SIG-M5 treated with dmso at 0.1 percent for 504 hours (cell line): ENCODE results near the gene NTM.

Experiments
- DNase-seq: peaks from one replicate; lab custom pipeline; 2025; ENCODE audit not compliant: unreplicated experiment; lab: John Stamatoyannopoulos, UW

The NTM gene

DNA sequence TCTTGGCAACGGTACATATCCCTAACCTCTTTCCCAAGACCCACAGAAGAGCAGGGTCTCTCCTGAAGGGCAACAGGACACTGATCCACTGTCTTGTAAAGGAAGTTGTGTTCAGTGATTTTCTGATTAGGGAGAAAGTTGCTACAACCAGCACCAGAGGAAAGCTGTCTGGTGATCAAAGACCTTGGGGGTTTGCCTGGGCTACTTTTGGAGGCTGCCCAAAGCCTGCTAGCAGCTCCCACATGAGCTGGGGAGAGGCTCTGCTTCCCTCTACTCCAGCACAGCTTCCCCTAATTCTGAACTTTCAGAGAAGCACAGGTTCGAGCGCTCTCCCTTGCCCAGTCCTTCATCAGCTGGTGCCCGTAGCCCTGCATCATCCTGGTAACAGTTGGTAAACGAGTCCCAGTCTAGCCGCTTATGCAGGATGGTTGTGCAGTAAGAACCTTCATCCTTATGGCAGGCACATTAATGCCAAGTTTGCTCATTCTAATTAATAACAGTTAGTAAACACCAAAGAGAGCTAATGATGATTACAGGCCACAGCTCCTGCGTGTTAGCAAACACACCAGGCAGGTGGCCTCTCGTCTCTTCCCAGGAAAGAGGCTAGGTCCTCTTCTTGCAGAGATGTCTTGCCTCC, 173.1 kb downstream of the NTM start:
- DNase-seq = no peak

DNA sequence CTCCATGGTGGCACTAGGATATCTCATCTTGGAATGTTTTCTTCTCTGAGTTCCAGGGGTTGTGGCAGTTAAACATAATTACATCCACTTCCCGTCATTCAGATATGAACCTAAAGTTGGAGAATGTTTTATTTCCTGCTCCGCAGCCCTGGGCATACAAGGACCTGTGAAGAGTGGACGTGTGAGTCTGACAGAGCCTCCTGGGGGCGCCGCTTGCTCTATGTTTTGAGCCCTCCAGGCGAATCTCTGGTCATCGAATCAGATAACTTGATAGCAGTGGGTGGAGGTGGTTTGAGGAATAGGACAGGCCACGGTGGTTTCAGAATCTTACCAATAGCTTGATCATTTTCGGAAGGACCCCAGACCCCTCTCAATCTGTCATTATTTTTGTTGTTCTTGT, 174.2 kb downstream of the NTM start:
- no peak for DNase-seq

DNA sequence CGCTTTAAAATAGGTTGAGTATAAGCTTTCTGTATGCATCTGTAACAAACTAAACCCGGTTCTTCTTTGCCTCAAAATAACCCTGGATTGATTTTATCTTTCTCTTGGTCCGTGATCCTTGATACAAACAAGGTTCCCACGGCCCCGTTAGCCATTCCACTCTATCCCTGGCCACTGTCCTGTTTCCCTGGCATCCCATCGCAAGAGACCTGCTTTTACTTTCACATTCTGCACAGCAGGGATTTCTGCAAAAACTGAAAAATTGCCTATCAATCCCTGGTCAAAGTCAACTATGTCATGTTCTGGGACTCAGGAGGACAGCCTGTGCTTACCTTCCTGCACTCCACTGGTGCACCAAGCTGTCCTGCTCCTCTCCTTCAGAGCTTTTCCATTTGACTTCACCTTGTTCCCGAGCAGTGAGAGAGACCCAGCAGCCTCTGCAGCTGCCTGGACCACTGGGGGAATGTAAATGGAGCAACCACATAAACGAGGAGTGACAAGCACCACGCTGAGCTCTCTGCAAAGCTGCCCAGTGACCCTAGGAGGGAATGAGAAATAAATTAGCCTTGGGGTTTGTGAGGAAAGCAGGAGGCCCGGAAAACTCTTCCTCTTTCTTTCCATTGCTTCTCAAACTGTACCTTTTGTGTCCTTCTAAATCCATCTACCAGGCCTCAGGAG, 175.9 kb downstream of the NTM start:
- no peak for DNase-seq

DNA sequence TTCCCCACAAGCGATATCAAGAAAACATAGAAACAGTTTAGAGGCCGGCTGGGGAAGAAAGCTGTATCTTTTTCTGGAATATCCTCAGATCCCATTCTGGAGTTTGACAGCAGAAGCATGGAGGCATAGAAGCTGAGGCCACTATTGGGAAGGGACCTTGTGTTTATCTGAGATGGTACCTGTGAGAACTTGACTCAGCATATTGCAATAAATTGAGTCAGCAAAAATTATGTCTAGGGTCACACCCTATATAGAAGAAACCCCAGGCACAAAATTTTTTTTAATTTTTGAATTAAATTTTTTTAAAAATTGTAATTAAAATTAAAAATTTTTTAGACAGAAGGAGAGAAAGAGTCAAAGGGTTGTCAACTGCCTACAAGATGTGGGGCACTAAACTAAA, 178.7 kb downstream of the NTM start:
- DNase-seq = no peak

DNA sequence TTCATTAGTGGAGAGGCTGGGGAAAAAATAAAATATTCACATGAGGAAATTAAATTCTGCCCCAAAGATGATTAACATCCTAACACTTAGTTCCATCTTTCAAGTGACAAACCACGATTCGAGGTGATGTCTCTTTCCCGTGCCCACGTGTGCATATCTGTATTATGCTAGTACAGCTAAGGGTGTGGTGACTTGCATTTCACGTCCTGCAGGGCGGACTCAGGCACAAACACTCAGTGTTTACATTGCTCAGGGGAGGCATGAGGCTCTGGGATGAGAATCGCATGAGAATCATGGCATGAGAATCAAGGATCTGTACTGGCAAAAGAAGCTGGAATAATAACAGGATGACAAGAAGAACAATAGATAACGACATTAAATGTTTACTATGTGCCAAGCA, 179.4 kb downstream of the NTM start:
- no peak for DNase-seq

GRCh38 chr11:131560287-131560686, 189.9 kb downstream of the NTM start:
- DNase-seq = no peak

GRCh38 chr11:131561501-131561900, 191.1 kb downstream of the NTM start:
- DNase-seq = no peak

DNA sequence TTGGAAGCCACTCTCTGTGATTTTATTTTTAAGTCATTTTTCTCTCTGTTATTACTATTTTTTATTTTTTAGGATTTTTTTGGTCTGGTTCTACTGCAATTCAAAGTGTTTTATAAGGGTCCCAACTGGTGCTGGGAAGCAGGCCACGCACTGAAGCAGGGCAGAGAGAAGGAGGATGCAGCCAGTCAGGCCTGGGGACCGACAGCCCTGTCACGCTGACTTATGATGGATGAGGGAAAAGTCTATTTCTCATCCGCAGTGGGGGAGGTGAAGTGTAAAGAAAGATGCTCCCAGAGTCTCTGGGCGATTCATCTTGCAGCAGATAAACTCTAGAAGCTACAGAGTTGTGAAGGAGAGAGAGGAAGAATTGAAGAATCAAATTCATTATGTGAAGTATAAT, 191.6 kb downstream of the NTM start:
- DNase-seq = no peak

GRCh38 chr11:131568318-131568717, 197.9 kb downstream of the NTM start:
- no peak for DNase-seq

- DNase-seq = no peak
Observed at GRCh38 chr11:131571571-131571970, 201.2 kb downstream of the NTM start.

- no peak for DNase-seq
Observed at GRCh38 chr11:131572423-131572822, 202.0 kb downstream of the NTM start.

DNA sequence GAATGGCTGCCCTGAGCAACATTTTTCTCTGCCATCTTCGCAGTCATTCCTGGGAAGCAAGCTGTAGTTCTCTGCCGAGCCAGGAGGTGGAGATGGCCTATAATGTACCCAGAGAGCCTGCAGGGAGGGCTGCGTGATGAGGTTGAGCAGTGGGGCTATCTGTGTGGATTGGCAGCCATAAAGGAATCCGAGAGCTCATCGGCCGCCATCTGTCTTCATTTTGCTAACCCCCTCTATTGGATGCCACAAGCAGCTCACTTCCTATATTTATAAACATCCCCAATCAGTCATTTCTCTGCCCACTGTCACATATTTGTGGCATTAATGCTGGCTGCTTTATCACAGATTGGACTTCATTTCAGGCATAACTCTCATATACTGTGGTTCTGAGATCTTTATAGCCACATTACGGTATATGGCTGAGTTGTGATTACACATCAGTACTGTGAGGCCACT, 209.5 kb downstream of the NTM start:
- no peak for DNase-seq

- DNase-seq = no peak
Observed at GRCh38 chr11:131580476-131580875, 210.1 kb downstream of the NTM start.

DNA sequence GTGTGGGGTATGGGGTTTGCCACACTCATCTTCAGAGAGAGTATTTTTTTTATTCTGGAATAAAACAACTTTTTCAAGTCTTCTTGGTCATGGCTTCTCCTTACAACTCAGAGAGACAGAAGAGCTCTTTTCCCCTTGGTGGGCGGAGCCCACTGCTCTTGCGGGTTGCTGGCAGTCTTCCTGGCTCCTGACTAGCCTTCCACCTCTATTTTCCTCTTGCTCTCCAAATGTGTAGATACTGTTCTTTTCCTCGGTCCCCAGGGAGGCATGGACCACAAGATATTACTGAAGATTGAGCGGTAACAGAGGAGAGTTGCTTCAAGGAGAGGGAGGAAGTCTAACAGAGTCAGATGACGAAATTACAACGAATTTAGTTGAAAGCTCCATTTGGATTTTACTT, 210.6 kb downstream of the NTM start:
- no peak for DNase-seq

- no peak for DNase-seq
Observed at GRCh38 chr11:131582021-131582525, 211.7 kb downstream of the NTM start.

DNA sequence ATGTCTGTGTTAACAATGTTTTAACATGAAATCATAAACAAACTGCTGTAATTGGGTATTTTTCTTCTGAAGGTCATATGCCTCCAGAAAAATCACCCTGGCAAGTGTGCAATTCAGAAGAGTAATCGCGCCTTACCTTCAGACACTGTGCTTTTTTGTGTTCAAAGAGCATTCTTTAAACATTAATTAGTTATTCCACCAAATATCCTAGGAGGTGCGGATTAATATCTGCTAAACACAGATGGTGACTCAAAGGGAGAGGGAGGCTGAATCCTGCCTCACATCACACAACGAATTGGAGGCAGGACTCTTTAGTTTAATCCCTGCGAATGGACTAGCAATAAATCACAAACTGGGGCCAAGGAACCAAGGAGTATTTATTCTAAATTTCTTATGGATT, 213.0 kb downstream of the NTM start:
- DNase-seq = no peak

DNA sequence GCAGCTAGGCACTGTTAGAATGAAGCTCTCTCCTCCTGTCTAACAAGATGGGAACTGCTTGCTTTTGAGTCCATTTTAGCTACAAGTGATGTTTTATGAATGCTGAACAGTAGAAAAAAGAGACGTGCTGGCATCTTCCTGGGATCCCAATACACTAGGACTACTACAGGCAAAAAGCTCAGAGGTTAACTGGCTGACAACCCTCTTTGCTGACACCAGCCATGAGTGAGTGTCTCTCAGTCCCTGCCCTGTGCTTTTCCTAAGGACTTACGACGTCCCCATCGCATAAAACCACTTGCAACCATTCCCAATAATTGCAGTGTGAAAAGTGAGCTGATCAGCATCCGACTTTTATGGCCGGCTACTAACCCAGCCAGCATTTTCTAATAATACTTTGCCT, 213.5 kb downstream of the NTM start:
- DNase-seq = no peak

DNA sequence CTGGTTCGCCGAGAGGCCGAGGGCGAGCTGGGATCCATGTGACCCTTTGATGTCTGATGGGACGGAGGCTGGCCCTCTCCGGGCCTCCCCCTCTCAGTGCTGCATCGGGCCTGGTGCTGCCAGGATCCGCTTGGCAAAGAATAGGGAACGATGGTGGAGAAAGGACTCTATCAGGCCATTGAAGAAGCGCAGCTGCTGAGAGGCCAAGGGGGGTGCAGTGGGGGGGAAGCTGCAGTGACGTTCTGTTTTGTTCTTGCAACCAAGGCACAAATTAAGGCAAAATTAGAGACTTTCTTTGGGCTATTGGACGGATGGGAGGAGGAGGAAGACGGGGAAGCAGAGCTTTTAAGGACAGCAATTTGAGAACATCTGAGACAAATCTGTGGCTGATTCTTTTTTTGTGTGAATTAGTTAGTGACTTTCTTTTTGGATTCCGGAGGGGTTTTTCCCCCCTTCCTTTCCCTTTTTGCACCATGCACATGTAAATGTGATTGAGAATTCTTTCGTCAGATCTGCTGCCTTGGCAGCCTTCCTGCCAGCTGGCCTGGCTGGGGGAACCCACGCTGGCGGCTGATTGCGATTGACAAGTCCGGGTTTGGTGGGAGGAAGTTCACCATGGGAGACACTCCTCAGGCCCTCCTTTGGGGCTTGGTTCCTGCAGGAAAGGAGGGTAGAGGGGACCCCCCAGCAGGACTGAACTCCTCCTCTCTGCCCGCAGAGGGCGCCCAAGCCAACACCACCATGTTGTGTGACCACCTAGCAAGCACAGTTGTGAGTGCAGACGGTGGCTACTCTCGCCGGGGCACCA, 214.6 kb downstream of the NTM start:
- no peak for DNase-seq

DNA sequence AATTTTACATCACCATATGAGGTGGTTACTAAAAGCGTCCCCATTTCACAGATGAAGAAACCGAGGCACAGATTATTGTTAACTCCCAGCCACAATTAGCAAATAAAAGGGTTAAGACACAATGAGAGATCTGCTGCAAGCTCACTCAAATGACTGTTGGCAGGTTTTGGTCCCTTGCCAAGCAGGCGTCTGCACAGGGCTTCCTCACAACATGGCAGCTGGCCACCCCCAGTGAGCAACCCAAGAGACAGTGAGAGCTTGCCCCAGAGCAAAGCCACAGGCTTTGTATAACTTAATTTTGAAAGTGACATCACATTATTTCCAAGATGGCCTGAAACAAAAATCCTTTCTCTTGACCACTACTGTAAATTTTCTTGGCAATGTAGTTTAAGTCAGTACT, 217.6 kb downstream of the NTM start:
- no peak for DNase-seq

DNA sequence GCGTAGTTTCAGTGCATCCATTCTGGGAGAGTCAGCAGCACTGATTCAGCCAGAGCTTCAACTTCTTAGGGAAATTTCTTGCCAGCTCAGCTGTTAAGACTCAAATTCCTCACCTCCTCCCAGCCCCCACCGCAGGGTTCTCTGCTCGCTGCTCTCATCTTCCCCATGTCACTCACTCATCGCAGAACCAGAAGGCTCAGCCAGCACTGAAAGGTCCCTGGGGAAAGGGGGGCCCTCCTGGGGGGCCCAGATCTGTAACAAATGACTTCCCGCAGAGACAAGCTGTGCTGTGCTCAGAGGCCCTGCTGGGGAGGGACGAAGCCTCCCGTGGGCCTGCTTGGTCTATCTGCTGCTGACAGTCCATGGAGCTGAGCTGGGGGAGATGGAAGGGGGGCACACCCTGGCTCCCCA, 220.6 kb downstream of the NTM start:
- no peak for DNase-seq

DNA sequence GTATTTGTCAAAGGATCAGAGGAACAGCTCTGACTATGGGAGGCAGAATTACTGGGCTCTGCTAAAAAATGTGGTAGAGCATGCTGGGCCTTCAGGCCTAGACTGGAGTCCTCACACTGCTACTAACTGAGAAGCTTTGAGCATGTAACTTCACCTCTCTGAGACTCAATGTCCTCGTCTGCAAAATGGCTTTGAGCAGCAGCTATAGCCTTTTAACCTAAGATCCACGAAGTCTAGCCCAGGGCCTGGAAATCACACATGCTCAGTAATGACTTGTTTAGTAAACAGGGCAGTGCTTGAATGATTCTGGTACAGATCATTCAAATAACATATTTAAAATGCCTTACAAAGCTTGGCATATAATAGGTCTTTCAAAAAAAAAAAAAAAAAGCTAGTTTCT, 221.7 kb downstream of the NTM start:
- no peak for DNase-seq

- no peak for DNase-seq
Observed at GRCh38 chr11:131592734-131593133, 222.3 kb downstream of the NTM start.
